Amniotic stem cell (primary cell): ENCODE measurements around the gene LDHAL6A.
"Not testable (repeated sequence)": the region's sequence is repeated elsewhere in the genome, so short reads cannot be mapped to it uniquely, and the experiment has no call there.

ENCODE experiments used
- DNase-seq: peaks from one replicate; lab custom pipeline; 2025; lab: John Stamatoyannopoulos, UW

Gene LDHAL6A

GRCh38 chr11:18455686-18456372 lies at the start of gene LDHAL6A:
LDHAL6A (plus strand) TSS chr11:18455856; CDS start chr11:18456681, 825 bp downstream.
- no peak for DNase-seq

DNA sequence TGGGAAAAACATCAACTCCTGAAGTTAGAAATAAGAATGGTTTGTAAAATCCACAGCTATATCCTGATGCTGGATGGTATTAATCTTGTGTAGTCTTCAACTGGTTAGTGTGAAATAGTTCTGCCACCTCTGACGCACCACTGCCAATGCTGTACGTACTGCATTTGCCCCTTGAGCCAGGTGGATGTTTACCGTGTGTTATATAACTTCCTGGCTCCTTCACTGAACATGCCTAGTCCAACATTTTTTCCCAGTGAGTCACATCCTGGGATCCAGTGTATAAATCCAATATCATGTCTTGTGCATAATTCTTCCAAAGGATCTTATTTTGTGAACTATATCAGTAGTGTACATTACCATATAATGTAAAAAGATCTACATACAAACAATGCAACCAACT lies 48.3 kb upstream of the LDHAL6A start:
- DNase-seq: not testable (repeated sequence)

DNA sequence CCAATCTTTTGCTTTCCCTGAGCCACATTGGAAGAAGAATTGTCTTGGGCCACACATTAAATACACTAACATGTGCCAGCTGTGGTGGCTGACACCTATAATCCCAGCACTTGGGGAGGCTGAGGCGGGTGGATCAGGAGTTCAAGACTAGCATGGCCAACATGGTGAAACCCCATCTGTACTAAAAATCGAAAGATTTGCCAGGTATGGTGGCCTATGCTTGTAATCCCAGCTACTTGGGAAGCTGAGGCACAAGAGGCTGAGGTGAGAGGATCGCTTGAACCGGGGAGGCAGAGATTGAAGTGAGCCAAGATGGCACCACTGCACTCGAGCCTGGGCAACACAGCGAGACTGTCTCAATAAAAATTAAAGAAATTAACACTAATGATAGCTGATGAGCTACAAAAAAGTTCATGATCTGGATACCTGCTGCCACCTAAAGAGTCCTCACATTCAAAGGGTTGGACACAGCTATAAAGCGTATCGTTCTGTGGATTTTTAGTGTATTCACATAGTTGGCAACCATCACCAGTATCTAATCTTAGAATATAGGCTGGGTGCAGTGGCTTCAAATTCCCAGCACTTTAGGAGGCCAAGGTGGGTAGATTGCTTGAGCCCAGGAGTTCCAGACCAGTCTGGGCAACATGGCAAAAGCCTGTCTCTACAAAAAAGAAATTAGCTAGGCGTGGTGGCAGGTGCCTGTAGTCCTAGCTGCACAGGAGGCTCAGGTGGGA lies 46.9 kb upstream of the LDHAL6A start:
- no peak for DNase-seq

DNA sequence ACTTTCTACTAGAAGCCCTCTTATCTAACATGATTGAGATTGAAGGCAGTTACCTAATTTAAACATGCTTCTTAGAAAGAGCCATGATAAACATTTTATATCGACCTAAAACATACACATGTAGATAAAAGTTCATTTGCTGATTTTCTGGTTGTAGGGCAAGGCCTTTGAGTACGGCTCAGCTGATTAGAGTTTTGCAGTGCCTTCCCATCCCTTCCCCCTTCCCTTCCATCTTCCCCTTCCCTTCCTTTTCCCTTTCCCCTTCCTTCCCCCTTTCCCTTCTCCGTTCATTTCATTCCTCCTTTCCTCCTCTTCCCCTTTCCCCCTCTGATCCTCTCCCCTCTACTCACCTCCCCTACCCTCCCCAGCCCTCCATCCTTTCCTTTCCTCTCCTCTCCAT lies 39.2 kb upstream of the LDHAL6A start:
- DNase-seq: no peak

- no peak for DNase-seq
Observed at GRCh38 chr11:18419040-18419439, 36.6 kb upstream of the LDHAL6A start.

- no peak for DNase-seq
Observed at GRCh38 chr11:18420067-18420466, 35.6 kb upstream of the LDHAL6A start.

DNA sequence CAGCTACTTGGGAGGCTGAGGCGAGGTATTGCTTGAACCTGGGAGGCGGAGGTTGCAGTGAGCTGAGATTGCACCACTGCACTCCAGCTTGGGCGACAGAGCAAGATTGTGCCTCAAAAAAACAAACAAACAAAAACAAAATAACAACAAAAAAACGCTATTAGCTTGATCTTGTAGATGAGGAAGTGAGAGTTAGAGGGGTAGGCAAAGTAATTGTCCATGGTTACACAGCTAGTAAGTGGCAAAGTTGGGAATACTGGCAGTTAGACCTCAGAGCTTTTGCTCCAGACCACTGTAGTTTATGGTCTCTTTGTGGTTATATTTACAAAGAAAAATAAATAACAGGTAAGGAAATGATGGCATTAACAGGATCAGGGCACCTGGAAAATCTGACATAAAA lies 28.4 kb upstream of the LDHAL6A start:
- DNase-seq: no peak

DNA sequence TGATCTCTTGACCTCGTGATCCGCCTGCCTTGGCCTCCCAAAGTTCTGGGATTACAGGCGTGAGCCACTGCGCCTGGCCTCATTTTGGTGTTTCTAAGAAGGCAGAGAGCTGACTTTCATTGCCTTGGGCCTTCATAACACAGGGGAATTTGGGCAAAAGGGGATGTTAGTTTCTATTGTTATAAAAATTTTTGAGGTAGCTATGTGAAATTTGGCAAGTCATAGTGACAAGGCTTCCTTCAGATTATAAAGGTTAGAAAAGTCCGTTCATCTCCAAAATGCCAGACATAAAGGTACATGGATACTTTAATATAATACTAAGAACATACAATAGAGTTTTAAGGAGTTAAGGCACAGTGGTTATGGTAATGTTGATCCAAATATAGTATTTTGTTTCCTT lies 26.3 kb upstream of the LDHAL6A start:
- DNase-seq: no peak

GRCh38 chr11:18438691-18439090 lies 17.0 kb upstream of the LDHAL6A start:
- no peak for DNase-seq

DNA sequence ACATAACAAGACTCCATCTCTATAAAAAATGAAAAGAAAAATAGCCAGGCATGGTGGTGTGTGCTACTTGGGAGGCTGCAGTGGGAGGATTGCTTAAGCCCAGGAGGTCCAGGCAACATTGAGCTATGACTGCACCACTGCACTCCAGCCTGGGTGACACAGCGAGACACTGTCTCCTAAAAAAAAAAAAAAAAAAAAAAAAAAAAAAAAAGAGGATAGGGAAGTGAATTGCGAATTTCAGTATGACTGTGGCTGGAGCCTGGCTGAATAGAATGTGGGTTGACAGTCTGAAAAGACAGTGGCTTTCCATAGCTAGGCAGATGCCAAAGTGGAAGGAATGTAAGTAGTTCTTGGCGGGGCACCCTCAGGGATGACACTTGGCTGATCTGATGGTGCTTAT lies 6.4 kb upstream of the LDHAL6A start:
- DNase-seq: no peak

DNA sequence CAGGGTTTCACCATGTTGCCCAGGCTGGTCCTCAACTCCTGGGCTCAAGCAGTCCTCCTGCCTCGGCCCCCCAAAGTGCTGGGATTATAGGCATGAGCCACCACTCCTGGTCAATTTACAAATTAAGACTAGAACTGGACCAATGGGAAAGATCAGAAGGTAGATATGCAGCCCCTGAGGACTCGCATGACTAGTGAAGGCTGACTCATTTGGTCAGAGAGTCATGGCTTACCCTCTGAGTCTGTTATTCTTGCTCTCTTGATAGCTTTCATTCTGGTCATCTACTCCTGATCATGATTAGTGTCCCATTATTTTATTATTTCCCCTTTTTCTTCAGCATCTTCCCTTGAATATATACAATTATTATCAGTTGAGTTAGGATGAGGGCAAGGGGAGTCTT lies 2.7 kb upstream of the LDHAL6A start:
- no peak for DNase-seq

- no peak for DNase-seq
Observed at GRCh38 chr11:18457450-18457849, 1.8 kb downstream of the LDHAL6A start.

GRCh38 chr11:18459634-18460033 lies 4.0 kb downstream of the LDHAL6A start:
- DNase-seq: no peak

DNA sequence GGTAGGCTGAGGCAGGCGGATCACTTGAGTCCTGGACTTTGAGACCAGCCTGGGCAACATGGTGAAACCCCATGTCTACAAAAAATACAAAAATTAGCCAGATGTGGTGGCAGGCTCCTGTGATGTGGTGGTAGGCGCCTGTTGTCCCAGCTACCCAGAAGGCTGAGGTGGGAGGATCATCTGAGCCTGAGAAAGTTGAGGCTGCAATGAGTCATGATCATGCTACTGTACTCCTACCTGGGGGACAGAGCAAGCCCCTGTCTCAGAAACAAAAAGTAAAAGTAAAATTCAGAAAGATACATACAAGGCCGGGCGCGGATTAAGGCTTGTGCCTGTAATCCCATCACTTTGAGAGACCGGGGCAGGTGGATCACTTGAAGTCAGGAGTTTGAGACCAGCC lies 6.3 kb downstream of the LDHAL6A start:
- DNase-seq: no peak

GRCh38 chr11:18463439-18463838 lies 7.8 kb downstream of the LDHAL6A start:
- no peak for DNase-seq

DNA sequence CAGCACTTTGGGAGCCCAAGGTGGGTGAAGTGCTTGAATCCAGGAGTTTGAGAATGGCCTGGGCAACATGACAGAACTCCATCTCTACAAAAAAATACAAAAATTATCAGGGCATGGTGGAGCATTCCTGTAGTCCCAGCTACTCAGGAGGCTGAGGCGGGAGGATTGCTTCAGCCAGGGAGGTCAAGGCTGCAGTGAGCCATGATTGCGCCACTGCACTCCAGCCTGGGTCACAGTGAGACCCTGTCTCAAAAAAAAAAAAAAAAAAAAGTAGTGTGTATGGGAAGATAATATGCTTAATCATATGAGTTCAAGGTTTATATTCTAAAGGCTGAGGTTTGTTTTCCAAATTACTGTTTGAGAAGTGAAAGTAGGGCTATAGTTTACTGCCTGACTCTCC lies 10.7 kb downstream of the LDHAL6A start:
- DNase-seq: no peak

GRCh38 chr11:18468059-18468458 lies 12.4 kb downstream of the LDHAL6A start:
- no peak for DNase-seq

- DNase-seq: no peak
Observed at GRCh38 chr11:18468961-18469360, 13.3 kb downstream of the LDHAL6A start.

DNA sequence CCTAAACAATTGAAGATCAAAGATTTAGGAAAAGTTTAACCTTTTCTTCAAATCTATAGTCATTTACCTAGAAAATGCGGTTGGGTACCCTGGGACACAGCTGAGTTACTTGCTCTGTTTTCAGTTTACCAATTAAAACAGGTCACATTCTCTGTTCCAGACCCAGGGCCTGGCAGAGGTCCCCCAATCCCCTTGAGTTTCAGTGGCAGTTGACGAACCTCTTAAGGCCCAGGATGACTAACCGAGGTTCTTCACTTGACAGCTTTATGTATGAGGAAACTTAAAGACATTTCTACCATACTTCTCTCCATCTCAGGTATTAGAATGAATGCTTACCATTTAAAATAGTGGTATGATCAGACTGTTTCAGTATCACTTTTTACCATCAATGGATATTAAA lies 16.3 kb downstream of the LDHAL6A start:
- DNase-seq: no peak

- no peak for DNase-seq
Observed at GRCh38 chr11:18472587-18472986, 16.9 kb downstream of the LDHAL6A start.

- no peak for DNase-seq
Observed at GRCh38 chr11:18479063-18479462, 23.4 kb downstream of the LDHAL6A start.

DNA sequence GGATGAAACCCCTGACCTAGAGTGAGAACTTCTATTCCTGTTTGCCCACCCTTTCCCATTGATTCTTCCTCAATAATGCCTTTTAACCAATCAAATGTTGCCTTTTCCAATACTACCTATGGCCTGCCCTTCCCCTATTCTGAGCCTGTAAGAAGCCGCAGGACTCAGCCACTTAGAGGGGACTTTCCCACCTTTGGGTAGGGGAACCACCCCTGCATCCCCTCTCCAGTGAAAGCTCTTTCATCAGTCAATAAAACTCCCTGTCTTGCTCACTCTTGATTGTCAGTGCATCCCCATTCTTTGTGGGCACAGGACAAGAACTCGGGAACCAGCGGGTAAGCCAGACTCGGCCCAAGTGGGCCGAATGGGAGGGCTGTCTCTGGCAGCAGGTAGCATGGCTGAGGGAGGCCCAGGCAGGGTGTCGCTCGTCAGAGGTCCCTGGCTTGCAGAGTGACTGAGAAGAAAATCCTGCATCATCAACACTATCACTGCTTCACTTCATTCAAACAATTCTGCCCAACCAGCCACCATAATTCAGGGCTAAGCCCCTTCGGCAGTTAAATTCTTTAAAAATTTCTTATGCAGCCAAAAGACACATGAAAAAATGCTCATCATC lies 30.4 kb downstream of the LDHAL6A start:
- no peak for DNase-seq

- no peak for DNase-seq
Observed at GRCh38 chr11:18490319-18490718, 34.7 kb downstream of the LDHAL6A start.
